Uterus (tissue), 2 donors: ENCODE measurements around the gene SPTBN4.

Source experiments
- CTCF ChIP-seq, 4 experiments: fragments of 200-600 bp in 2 of 4; fragments of 450-650 bp in 2 of 4; sonication (generic) in 2 of 4; IDR thresholded peaks; one replicate each; pipeline ENCODE4 v1.5.1; 2016 to 2019; ENCODE audit warnings: antibody characterized with exemption in 4 of 4, mild to moderate bottlenecking in 2 of 4, moderate library complexity in 1 of 4
- POLR2A ChIP-seq, 2 donors: fragments of 450-650 bp; IDR thresholded peaks; one replicate each; pipeline ENCODE4 v1.6.1; 2016; ENCODE audit warnings: antibody characterized with exemption in 2 of 2, mild to moderate bottlenecking in 1 of 2, moderate library complexity in 1 of 2

GRCh38 chr19:40607311-40608239 is 140.8 kb downstream of the SPTBN4 start:
- no peak for TF ChIP-seq POLR2A (IDR thresholded peaks at IDR 0.05)
- no peak for TF ChIP-seq CTCF (IDR thresholded peaks at IDR 0.05)
